ENCODE results near the gene MTURN. TPM values are rescaled to one million over a fixed set of nuclear protein-coding genes. Genes with fewer than 3 reads are reported as not detected.

MTURN gene
- total RNA-seq, 1 experiment from 2014 or later = 5.4 TPM

DNA sequence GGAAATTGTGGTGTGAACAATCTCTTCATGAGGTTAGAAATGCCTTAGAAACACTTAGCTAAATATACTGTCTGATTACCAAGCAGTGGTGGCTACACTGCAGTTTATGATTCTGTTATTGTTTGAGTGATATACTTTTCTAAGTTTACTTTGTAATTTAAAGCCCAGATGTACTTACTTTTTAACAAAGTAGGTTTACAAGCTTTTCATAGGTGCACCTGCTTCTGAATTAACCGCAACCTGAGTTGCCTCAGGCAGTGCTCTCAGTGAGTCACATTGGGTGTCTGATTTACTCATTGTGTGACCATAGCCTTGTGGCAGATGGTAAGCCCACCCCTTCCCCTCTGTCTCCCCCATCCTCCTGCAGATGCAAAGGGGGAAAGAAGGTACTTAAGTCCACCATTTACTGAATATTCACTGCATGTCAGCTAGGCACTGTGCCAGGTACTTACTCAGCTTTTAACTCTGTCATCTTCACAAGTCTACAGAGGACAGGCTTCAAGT lies 9.0 kb downstream of the MTURN start:
- Histone ChIP-seq H3K4me1 (ENCODE audit: insufficient read depth, low read length) (peaks cover 33% of the 10 kb centered on the region), H3K36me3 (ENCODE audit: low read depth, low read length) (no peaks in the 10 kb centered on the region), H3K4me2 (ENCODE audit: low read length) (peak overlapping the region; percentile 79), H3K9me2 (replicated peaks; ENCODE audit: low read length) (no peaks in the 10 kb centered on the region), H3K79me2 (ENCODE audit: low read length) (no peaks in the 10 kb centered on the region), H3K9ac (ENCODE audit: low read length) (no peak overlapping the region), H3K27ac (ENCODE audit: low read length) (peak overlapping the region; percentile 68), H4K20me1 (ENCODE audit: low read length) (no peaks in the 10 kb centered on the region), H3K9me3 (ENCODE audit: low read length) (no peaks in the 10 kb centered on the region), H3K4me3 (ENCODE audit: low read length) (peak overlapping the region; percentile 49), H3K27me3 (ENCODE audit: low read length) (no peaks in the 10 kb centered on the region), H3F3A (ENCODE audit: low read length, unreplicated experiment) (peaks cover 6% of the 10 kb centered on the region), H2AFZ (ENCODE audit: low read length) (no peak overlapping the region)
- peak; percentile 98 for DNase-seq
- BruUV-seq (replicated peaks) = no TSS peak
- POLR2A ChIA-PET (ENCODE audit: unreplicated experiment) = interaction anchor here (0.5 to 0.6 kb wide), 3 partner anchors 24 to 185 kb away, joined by 3 to 4 read pairs (median 4); no protein-coding TSS in a partner anchor
- CTCF ChIA-PET = interaction anchor here (0.6 to 0.9 kb wide), 2 partner anchors 53 to 392 kb away, joined by 3 read pairs; no protein-coding TSS in a partner anchor
- TF ChIP-seq EZH2phosphoT487 (IDR thresholded peaks at IDR 0.05; ENCODE audit: borderline replicate concordance, low read length) (no peak), EZH2 (IDR thresholded peaks at IDR 0.05; ENCODE audit: low read length, unreplicated experiment) (no peak)
- TF ChIP-seq, protein P1, sequence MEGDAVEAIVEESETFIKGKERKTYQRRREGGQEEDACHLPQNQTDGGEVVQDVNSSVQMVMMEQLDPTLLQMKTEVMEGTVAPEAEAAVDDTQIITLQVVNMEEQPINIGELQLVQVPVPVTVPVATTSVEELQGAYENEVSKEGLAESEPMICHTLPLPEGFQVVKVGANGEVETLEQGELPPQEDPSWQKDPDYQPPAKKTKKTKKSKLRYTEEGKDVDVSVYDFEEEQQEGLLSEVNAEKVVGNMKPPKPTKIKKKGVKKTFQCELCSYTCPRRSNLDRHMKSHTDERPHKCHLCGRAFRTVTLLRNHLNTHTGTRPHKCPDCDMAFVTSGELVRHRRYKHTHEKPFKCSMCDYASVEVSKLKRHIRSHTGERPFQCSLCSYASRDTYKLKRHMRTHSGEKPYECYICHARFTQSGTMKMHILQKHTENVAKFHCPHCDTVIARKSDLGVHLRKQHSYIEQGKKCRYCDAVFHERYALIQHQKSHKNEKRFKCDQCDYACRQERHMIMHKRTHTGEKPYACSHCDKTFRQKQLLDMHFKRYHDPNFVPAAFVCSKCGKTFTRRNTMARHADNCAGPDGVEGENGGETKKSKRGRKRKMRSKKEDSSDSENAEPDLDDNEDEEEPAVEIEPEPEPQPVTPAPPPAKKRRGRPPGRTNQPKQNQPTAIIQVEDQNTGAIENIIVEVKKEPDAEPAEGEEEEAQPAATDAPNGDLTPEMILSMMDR (conservative IDR thresholded peaks at IDR 0.05; ENCODE audit: low read depth, low read length) = no peak
- ATAC-seq = peak; percentile 78
- intact Hi-C loops (cut with micrococcal nuclease) = loop anchor here (1.0 to 5.0 kb wide), 4 partner anchors 19 to 156 kb away; partner anchors contain the start of gene SCRN1

DNA sequence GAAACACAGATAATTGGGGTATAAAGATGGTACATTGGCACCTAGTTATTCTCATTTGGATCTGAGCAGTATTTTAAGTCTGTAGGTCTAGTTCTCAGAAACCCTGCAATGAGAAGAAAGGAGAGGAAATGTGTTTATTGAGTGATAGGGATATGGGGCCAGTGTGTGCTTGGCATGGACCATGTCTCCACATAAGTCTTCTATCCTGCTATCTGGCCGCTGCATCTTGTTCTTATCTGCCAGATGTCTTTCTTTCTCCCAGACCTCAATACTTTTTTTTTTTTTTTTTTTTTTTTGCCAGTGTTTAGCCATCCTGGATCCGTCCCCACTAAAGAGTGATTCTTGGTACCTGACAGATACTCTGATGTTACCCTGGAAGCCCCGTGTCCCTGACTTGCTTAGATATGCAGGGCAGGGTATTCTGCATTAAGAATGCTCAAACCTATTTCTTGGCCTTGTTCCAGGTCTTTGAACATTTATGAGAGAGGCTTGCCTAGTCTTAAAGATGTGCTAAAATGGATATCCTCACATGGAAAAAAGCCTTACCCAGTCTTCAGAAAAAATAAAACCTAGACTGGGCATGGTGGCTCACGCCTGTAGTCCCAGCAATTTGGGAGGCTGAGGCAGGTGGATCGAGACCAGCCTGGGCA lies 10.0 kb downstream of the MTURN start:
- TF ChIP-seq EZH2 (IDR thresholded peaks at IDR 0.05; ENCODE audit: low read length, unreplicated experiment) (no peak), EZH2phosphoT487 (IDR thresholded peaks at IDR 0.05; ENCODE audit: borderline replicate concordance, low read length) (no peak)
- TF ChIP-seq, protein P1 (conservative IDR thresholded peaks at IDR 0.05; ENCODE audit: low read depth, low read length) = no peak
- H3K9me3 ChIP-seq (ENCODE audit: low read length) = no peaks in the 10 kb centered on the region
- no peak for ATAC-seq
- H3F3A ChIP-seq (ENCODE audit: low read length, unreplicated experiment) = peaks cover 6% of the 10 kb centered on the region
- DNase-seq = no peak
- intact Hi-C loops (cut with micrococcal nuclease) = loop anchor here (5.0 kb wide), 2 partner anchors 72 to 157 kb away; partner anchors contain the start of gene SCRN1
- ChIA-PET POLR2A (ENCODE audit: unreplicated experiment) (interaction anchor here (0.6 kb wide), 1 partner anchor 184 kb away, joined by 4 read pairs; no protein-coding TSS in a partner anchor), CTCF (no interaction called here)
- no peak overlapping the region for H3K27ac ChIP-seq (ENCODE audit: low read length)
- no peaks in the 10 kb centered on the region for H3K36me3 ChIP-seq (ENCODE audit: low read depth, low read length)
- 0 out of 2 replicates have a peak overlapping the region, but pooled peaks have one; percentile 20 for H3K4me2 ChIP-seq (ENCODE audit: low read length)
- H3K79me2 ChIP-seq (ENCODE audit: low read length) = no peaks in the 10 kb centered on the region
- peaks cover 33% of the 10 kb centered on the region for H3K4me1 ChIP-seq (ENCODE audit: insufficient read depth, low read length)
- H3K9me2 ChIP-seq (replicated peaks; ENCODE audit: low read length) = no peaks in the 10 kb centered on the region
- no peak overlapping the region for H3K4me3 ChIP-seq (ENCODE audit: low read length)
- no peaks in the 10 kb centered on the region for H3K27me3 ChIP-seq (ENCODE audit: low read length)
- no peaks in the 10 kb centered on the region for H4K20me1 ChIP-seq (ENCODE audit: low read length)
- H3K9ac ChIP-seq (ENCODE audit: low read length) = no peak overlapping the region
- no peak overlapping the region for H2AFZ ChIP-seq (ENCODE audit: low read length)
- BruUV-seq (replicated peaks) = no TSS peak

Data from PC-3 (cell line).